HL-60 (cell line): ENCODE data around the gene PPP2R5E.
A peak's percentile ranks its signal among the peaks of the same experiment; 100 is the strongest.

Experiments used
- DNase-seq, 2 experiments: peaks; one replicate each; pipeline ENCODE4 v3.0.0-alpha.2; 2010 to 2020; ENCODE audit warnings: low read depth in 1 of 2, low spot score in 1 of 2
- H3K27ac ChIP-seq: fragments of 250-450 bp; sonication (Bioruptor Pico); replicated peaks from 2 replicates; pipeline ENCODE4 v1.5.1; 2020; ENCODE audit warnings: mild to moderate bottlenecking, moderate library complexity
- H3K27me3 ChIP-seq: fragments of 250-450 bp; sonication (Bioruptor Pico); 2 replicates; pipeline ENCODE4 v1.5.1; 2021; ENCODE audit warnings: mild to moderate bottlenecking, moderate library complexity; ENCODE audit not compliant: insufficient read depth, poor library complexity, severe bottlenecking
- H3K4me3 ChIP-seq: replicated peaks from 2 replicates; pipeline ENCODE4 v1.5.1; 2011; ENCODE audit warnings: mild to moderate bottlenecking, control low read depth, low read length; ENCODE audit not compliant: insufficient read depth
- GABPA ChIP-seq: IDR thresholded peaks from 2 replicates; pipeline ENCODE4 v1.6.1; 2012; ENCODE audit warnings: low read depth
- POLR2AphosphoS5 ChIP-seq: IDR thresholded peaks from 2 replicates; pipeline ENCODE4 v1.6.1; 2012; ENCODE audit warnings: low read depth
- SPI1 ChIP-seq: IDR thresholded peaks from 2 replicates; pipeline ENCODE4 v1.6.1; 2012; ENCODE audit warnings: low read depth, mild to moderate bottlenecking, borderline replicate concordance
- TF ChIP-seq, protein P1 (sequence below): IDR thresholded peaks from 2 replicates; pipeline ENCODE4 v1.6.1; 2012; ENCODE audit warnings: low read depth; ENCODE audit not compliant: insufficient replicate concordance
- TF ChIP-seq, protein P2 (sequence below): IDR thresholded peaks from one replicate; pipeline ENCODE4 v1.5.1; 2011; ENCODE audit warnings: low read length, control low read depth, inconsistent platforms; ENCODE audit not compliant: insufficient read depth

The PPP2R5E gene

DNA sequence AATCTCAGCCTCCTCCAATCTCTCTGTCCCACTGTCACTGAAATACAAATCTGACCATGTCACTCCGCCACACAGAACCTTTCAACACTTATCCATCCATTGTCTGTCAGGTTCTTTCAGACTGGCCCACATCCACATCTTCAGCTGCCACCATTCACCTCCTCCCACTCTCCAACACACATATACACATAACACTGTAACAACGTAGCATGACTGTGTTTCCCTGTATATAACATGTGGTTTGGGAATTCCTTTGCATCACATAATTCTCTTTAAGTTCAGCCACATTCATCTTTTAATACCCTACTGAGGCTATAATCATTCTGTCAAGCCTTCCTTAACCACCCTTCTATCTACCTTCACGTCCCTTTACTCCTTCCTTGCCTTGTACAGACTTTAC is 99.2 kb downstream of the PPP2R5E start:
- no peaks in the 10 kb centered on the region for H3K27me3 ChIP-seq
- no peak for DNase-seq
- H3K4me3 ChIP-seq = no peak overlapping the region
- no peak overlapping the region for H3K27ac ChIP-seq
- no peak for TF ChIP-seq POLR2AphosphoS5
- TF ChIP-seq, protein P1, sequence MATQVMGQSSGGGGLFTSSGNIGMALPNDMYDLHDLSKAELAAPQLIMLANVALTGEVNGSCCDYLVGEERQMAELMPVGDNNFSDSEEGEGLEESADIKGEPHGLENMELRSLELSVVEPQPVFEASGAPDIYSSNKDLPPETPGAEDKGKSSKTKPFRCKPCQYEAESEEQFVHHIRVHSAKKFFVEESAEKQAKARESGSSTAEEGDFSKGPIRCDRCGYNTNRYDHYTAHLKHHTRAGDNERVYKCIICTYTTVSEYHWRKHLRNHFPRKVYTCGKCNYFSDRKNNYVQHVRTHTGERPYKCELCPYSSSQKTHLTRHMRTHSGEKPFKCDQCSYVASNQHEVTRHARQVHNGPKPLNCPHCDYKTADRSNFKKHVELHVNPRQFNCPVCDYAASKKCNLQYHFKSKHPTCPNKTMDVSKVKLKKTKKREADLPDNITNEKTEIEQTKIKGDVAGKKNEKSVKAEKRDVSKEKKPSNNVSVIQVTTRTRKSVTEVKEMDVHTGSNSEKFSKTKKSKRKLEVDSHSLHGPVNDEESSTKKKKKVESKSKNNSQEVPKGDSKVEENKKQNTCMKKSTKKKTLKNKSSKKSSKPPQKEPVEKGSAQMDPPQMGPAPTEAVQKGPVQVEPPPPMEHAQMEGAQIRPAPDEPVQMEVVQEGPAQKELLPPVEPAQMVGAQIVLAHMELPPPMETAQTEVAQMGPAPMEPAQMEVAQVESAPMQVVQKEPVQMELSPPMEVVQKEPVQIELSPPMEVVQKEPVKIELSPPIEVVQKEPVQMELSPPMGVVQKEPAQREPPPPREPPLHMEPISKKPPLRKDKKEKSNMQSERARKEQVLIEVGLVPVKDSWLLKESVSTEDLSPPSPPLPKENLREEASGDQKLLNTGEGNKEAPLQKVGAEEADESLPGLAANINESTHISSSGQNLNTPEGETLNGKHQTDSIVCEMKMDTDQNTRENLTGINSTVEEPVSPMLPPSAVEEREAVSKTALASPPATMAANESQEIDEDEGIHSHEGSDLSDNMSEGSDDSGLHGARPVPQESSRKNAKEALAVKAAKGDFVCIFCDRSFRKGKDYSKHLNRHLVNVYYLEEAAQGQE = no peak
- no peak for TF ChIP-seq GABPA
- TF ChIP-seq, protein P2, sequence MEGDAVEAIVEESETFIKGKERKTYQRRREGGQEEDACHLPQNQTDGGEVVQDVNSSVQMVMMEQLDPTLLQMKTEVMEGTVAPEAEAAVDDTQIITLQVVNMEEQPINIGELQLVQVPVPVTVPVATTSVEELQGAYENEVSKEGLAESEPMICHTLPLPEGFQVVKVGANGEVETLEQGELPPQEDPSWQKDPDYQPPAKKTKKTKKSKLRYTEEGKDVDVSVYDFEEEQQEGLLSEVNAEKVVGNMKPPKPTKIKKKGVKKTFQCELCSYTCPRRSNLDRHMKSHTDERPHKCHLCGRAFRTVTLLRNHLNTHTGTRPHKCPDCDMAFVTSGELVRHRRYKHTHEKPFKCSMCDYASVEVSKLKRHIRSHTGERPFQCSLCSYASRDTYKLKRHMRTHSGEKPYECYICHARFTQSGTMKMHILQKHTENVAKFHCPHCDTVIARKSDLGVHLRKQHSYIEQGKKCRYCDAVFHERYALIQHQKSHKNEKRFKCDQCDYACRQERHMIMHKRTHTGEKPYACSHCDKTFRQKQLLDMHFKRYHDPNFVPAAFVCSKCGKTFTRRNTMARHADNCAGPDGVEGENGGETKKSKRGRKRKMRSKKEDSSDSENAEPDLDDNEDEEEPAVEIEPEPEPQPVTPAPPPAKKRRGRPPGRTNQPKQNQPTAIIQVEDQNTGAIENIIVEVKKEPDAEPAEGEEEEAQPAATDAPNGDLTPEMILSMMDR = no peak
- no peak for TF ChIP-seq SPI1

DNA sequence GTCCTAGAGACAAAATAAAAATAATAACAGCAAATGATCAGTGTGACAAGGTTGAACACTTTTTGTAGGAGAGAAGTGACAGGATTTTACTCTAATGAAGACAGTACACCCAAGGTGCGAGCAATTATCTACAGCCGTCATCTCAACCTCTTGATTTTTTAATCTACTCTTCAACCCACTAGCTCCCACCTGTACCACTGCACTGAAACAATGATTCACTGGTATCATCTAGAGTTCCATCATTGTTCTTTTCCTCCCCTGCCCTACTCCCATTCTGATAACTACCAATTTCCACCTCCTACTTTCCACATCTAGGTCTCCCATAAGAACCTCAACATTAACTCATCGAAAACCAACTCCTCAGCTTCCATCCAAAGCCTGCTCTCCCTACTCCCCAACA is 99.8 kb downstream of the PPP2R5E start:
- no peaks in the 10 kb centered on the region for H3K27me3 ChIP-seq
- no peak for DNase-seq
- no peak for TF ChIP-seq POLR2AphosphoS5
- TF ChIP-seq, protein P2 = no peak
- no peak for TF ChIP-seq GABPA
- TF ChIP-seq, protein P1 = no peak
- TF ChIP-seq SPI1 = no peak
- H3K27ac ChIP-seq = no peak overlapping the region
- no peak overlapping the region for H3K4me3 ChIP-seq

DNA sequence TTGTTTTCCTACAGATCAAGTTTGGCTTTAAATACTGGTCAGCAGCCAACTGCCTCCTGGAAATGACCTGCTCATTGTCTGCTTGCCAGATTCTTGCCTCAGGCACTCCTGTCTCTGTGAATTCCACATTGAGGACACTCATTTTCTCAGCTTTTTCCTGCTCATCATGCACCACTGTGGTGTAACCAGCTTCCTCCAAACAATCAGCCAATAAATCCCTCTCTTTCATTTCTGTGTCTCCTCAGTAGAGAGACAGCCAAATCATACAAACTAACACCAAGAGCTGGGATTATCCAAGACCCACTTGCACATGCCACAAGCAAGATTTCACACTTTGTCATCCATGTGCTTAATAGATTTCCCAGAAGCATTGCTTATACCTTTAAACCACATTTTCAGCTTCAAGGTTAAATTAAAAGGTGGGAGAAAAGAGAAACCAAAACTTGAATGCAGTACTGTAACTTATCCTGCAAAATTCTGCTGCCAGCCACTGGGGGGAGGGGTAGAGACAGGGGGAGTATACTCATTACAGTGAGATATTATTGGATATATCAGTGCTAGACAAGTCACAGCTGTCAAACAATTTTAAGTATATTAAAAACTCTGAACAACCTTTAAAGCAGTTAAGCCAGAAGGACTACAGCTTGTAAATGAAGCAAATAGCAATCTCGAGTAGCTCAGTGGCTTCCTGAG is 105.0 kb downstream of the PPP2R5E start:
- H3K27ac ChIP-seq = no peak overlapping the region
- DNase-seq = peak in 1 of 2 experiments; percentile 18
- H3K27me3 ChIP-seq = no peaks in the 10 kb centered on the region
- H3K4me3 ChIP-seq = no peak overlapping the region
- TF ChIP-seq, protein P2 = no peak
- no peak for TF ChIP-seq POLR2AphosphoS5
- no peak for TF ChIP-seq GABPA
- TF ChIP-seq, protein P1 = no peak
- TF ChIP-seq SPI1 = no peak
